GM23338 (cell line): Measurements from ENCODE around the gene NARS2. TPM values are rescaled to one million over a fixed set of nuclear protein-coding genes. Genes with fewer than 3 reads are reported as not detected.

ENCODE experiments used
- ATAC-seq: fragments of 200-7000 bp; cut with Tn5 transposase; 3 replicates; pipeline ENCODE4 v1.9.1; 2020
- DNase-seq: peaks from one replicate; pipeline ENCODE4 v3.0.0-alpha.2; 2015; ENCODE audit warnings: low spot score
- H2AFZ ChIP-seq: fragments of 200-600 bp; sonication (generic); 2 replicates; pipeline ENCODE4 v1.8.0; 2016; ENCODE audit warnings: antibody characterized with exemption, mild to moderate bottlenecking, moderate library complexity
- H3F3A ChIP-seq: fragments of 200-600 bp; sonication (generic); replicated peaks from 2 replicates; pipeline ENCODE4 v1.8.0; 2017; ENCODE audit warnings: antibody characterized with exemption, mixed run types, low read depth
- H3K27ac ChIP-seq: fragments of 200-600 bp; sonication (generic); 2 replicates; pipeline ENCODE4 v1.6.1; 2016; ENCODE audit warnings: low read depth
- H3K27me3 ChIP-seq: fragments of 200-600 bp; sonication (generic); 2 replicates; pipeline ENCODE4 v1.8.0; 2016; ENCODE audit warnings: mild to moderate bottlenecking, mixed run types, moderate library complexity; ENCODE audit not compliant: insufficient read depth
- H3K36me3 ChIP-seq: fragments of 200-600 bp; sonication (generic); 2 replicates; pipeline ENCODE4 v1.8.0; 2016; ENCODE audit warnings: mild to moderate bottlenecking; ENCODE audit not compliant: insufficient read depth
- H3K4me1 ChIP-seq: fragments of 200-600 bp; sonication (generic); 2 replicates; pipeline ENCODE4 v1.8.0; 2016; ENCODE audit warnings: mild to moderate bottlenecking, moderate library complexity; ENCODE audit not compliant: insufficient read depth
- H3K4me2 ChIP-seq: fragments of 200-600 bp; sonication (generic); 2 replicates; pipeline ENCODE4 v1.7.1; 2017; ENCODE audit warnings: mixed run types
- H3K4me3 ChIP-seq: fragments of 200-600 bp; sonication (generic); 2 replicates; pipeline ENCODE4 v1.6.1; 2016; ENCODE audit warnings: mixed run types
- H3K79me2 ChIP-seq: fragments of 200-600 bp; sonication (generic); replicated peaks from 2 replicates; pipeline ENCODE4 v1.8.0; 2017; ENCODE audit warnings: mild to moderate bottlenecking; ENCODE audit not compliant: insufficient read depth
- H3K9me2 ChIP-seq: fragments of 200-600 bp; sonication (generic); 2 replicates; pipeline ENCODE4 v1.8.0; 2017; ENCODE audit not compliant: insufficient read depth
- H4K20me1 ChIP-seq: fragments of 200-600 bp; sonication (generic); replicated peaks from 2 replicates; pipeline ENCODE4 v1.8.0; 2017; ENCODE audit warnings: mild to moderate bottlenecking; ENCODE audit not compliant: insufficient read depth
- H3K27ac Mint-ChIP-seq: 2 replicates; pipeline ENCODE4 v1.8.0; 2020; ENCODE audit warnings: inconsistent platforms, mild to moderate bottlenecking, moderate library complexity, mixed read lengths
- H3K27me3 Mint-ChIP-seq: 3 replicates; pipeline ENCODE4 v1.8.0; 2022; ENCODE audit warnings: low read depth, mild to moderate bottlenecking, moderate library complexity, mixed read lengths, inconsistent platforms; ENCODE audit not compliant: insufficient read depth, poor library complexity
- H3K36me3 Mint-ChIP-seq: 3 replicates; pipeline ENCODE4 v1.8.0; 2021; ENCODE audit warnings: low read depth, mild to moderate bottlenecking, inconsistent platforms, moderate library complexity, mixed read lengths
- H3K4me1 Mint-ChIP-seq: 3 replicates; pipeline ENCODE4 v1.8.0; 2020; ENCODE audit warnings: mild to moderate bottlenecking, inconsistent platforms, mixed read lengths
- H3K4me3 Mint-ChIP-seq: 3 replicates; pipeline ENCODE4 v1.8.0; 2021; ENCODE audit warnings: moderate library complexity, mild to moderate bottlenecking, inconsistent platforms, mixed read lengths
- H3K9me3 Mint-ChIP-seq: 3 replicates; pipeline ENCODE4 v1.8.0; 2020; ENCODE audit warnings: moderate library complexity, mild to moderate bottlenecking, inconsistent platforms, mixed read lengths
- CREB1 ChIP-seq: fragments of 250-450 bp; sonication (Bioruptor Pico); IDR thresholded peaks from 2 replicates; pipeline ENCODE4 v1.5.0; 2020; ENCODE audit warnings: low read depth, mild to moderate bottlenecking, moderate library complexity
- EZH2 ChIP-seq: fragments of 200-600 bp; sonication (generic); IDR thresholded peaks from one replicate; pipeline ENCODE4 v1.8.0; 2017; ENCODE audit warnings: antibody characterized with exemption, mild to moderate bottlenecking, low read depth; ENCODE audit not compliant: unreplicated experiment
- EZH2phosphoT487 ChIP-seq: fragments of 200-600 bp; sonication (generic); IDR thresholded peaks from one replicate; pipeline ENCODE4 v1.8.1; 2018; ENCODE audit warnings: antibody characterized with exemption; ENCODE audit not compliant: unreplicated experiment
- JUNB ChIP-seq: IDR thresholded peaks from one replicate; pipeline ENCODE4 v1.6.1; 2016; ENCODE audit warnings: antibody characterized with exemption; ENCODE audit not compliant: unreplicated experiment
- POLR2AphosphoS5 ChIP-seq: IDR thresholded peaks from 2 replicates; pipeline ENCODE4 v1.6.1; 2016; ENCODE audit warnings: antibody characterized with exemption, low read depth
- REST ChIP-seq: IDR thresholded peaks from one replicate; pipeline ENCODE4 v1.6.1; 2018; ENCODE audit warnings: antibody characterized with exemption; ENCODE audit not compliant: unreplicated experiment
- STAT1 ChIP-seq: IDR thresholded peaks from one replicate; pipeline ENCODE4 v1.6.1; 2016; ENCODE audit warnings: antibody characterized with exemption; ENCODE audit not compliant: unreplicated experiment
- ZNF331 ChIP-seq: fragments of 250-450 bp; sonication (Bioruptor Pico); IDR thresholded peaks from 2 replicates; pipeline ENCODE4 v1.5.0; 2020; ENCODE audit warnings: low read depth, mild to moderate bottlenecking, moderate library complexity
- polyA plus RNA-seq: library from polyadenylated mRNA; unstranded; fragments of >200 nt; fragmentation: Nextera tagmentation; extraction: Ambion mirVana; gene quantifications from 2 replicates; pipeline ENCODE4 v1.2.1, GENCODE V29; 2016
- total RNA-seq: library from RNA; depleted of rRNA; stranded (reverse); fragments of >200 nt; shearing (Covaris generic); gene quantifications from 2 replicates; pipeline ENCODE4 v1.2.3, GENCODE V29; 2014
- TF ChIP-seq, protein P1 (sequence below), 2 experiments: fragments of 200-600 bp in 1 of 2; sonication (generic) in 1 of 2; conservative IDR thresholded peaks; 2 replicates each; pipeline versions ENCODE4 v1.5.1 to v1.6.1; 2016 to 2017; ENCODE audit warnings: antibody characterized with exemption in 2 of 2, low read depth in 2 of 2, mild to moderate bottlenecking in 2 of 2, moderate library complexity in 1 of 2
- TF ChIP-seq, protein P2 (sequence below): IDR thresholded peaks from 2 replicates; pipeline ENCODE4 v1.6.1; 2016; ENCODE audit warnings: antibody characterized with exemption

NARS2 gene
- total and polyA plus RNA-seq, 2 experiments from 2014 or later: 45.7 to 62.0 TPM

DNA sequence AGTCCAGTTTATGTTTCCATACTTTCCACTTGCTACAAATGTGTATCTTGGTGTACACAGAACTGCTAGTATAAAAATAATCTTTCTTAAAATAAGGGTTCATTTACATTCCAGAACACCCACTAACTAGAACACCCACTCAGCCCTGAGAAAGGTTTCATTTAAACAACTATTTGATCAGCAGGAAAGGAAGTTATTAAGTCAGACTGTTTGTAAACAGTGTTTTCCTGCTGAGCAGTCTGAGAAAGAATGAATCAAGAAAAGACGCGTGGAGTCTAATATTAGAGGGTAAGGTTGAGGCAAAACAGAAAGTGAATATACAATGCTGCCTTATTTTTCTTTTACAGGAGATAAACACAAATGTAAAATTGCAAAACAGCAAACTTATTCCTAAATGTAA, 32.7 kb downstream of the NARS2 start (continued):
- no peak for TF ChIP-seq REST
- TF ChIP-seq, protein P1, sequence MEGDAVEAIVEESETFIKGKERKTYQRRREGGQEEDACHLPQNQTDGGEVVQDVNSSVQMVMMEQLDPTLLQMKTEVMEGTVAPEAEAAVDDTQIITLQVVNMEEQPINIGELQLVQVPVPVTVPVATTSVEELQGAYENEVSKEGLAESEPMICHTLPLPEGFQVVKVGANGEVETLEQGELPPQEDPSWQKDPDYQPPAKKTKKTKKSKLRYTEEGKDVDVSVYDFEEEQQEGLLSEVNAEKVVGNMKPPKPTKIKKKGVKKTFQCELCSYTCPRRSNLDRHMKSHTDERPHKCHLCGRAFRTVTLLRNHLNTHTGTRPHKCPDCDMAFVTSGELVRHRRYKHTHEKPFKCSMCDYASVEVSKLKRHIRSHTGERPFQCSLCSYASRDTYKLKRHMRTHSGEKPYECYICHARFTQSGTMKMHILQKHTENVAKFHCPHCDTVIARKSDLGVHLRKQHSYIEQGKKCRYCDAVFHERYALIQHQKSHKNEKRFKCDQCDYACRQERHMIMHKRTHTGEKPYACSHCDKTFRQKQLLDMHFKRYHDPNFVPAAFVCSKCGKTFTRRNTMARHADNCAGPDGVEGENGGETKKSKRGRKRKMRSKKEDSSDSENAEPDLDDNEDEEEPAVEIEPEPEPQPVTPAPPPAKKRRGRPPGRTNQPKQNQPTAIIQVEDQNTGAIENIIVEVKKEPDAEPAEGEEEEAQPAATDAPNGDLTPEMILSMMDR (conservative IDR thresholded peaks at IDR 0.05; ENCODE audit: low read depth in 2 of 2): no peak

DNA sequence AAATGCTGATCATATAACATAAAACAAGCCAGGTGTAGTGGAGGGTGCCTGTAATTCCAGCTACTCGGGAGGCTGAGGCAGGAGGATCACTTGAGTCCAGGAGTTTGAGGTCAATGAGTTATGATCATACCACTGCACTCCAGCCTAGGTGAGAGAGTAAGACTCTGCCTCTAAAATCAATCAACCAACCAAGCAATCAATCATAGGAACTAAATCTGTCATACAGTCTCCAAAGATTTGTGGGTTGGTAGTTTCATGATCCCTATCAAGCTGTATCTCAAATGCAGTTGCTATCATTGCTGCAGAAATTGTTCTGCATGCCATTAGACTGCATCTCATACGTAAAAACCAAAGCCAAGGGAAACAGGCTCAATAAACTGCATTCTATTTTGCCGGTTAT, 33.1 kb downstream of the NARS2 start:
- Mint-ChIP-seq H3K4me3 (no peak overlapping the region), H3K4me1 (no peaks in the 10 kb centered on the region), H3K27ac (no peak overlapping the region), H3K9me3 (no peaks in the 10 kb centered on the region), H3K27me3 (peaks cover 5% of the 10 kb centered on the region), H3K36me3 (peaks cover 36% of the 10 kb centered on the region; the same call in 2 of the 3 replicates)
- no peaks in the 10 kb centered on the region for H3K9me2 ChIP-seq
- no peak overlapping the region for H3K4me3 ChIP-seq
- H3K27me3 ChIP-seq: no peaks in the 10 kb centered on the region
- no peaks in the 10 kb centered on the region for H3K4me1 ChIP-seq
- DNase-seq: no peak
- no peak overlapping the region for H3K4me2 ChIP-seq
- no peak overlapping the region for H3K27ac ChIP-seq
- H2AFZ ChIP-seq: no peak overlapping the region
- no peak for ATAC-seq
- no peaks in the 10 kb centered on the region for H3F3A ChIP-seq
- peaks cover 43% of the 10 kb centered on the region for H3K79me2 ChIP-seq
- H4K20me1 ChIP-seq: peaks cover 3% of the 10 kb centered on the region; the same call in 1 of the 2 replicates
- H3K36me3 ChIP-seq: no peaks in the 10 kb centered on the region
- TF ChIP-seq POLR2AphosphoS5 (no peak), REST (no peak), ZNF331 (no peak), EZH2phosphoT487 (no peak), EZH2 (no peak), CREB1 (CRISPR knock-in tag) (no peak), JUNB (no peak), STAT1 (no peak)
- TF ChIP-seq, protein P2, sequence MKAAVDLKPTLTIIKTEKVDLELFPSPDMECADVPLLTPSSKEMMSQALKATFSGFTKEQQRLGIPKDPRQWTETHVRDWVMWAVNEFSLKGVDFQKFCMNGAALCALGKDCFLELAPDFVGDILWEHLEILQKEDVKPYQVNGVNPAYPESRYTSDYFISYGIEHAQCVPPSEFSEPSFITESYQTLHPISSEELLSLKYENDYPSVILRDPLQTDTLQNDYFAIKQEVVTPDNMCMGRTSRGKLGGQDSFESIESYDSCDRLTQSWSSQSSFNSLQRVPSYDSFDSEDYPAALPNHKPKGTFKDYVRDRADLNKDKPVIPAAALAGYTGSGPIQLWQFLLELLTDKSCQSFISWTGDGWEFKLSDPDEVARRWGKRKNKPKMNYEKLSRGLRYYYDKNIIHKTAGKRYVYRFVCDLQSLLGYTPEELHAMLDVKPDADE: no peak
- TF ChIP-seq, protein P1 (conservative IDR thresholded peaks at IDR 0.05; ENCODE audit: low read depth in 2 of 2): no peak
